T-helper 2 cell treated with Interferon-gamma antibody and Interleukin-4, amounts not matched to agents 100 ng/mL and 5 ng/mL, for 36 hours (primary cell): Measurements from ENCODE around the gene BRF1. TPM values are rescaled to one million over a fixed set of nuclear protein-coding genes. Genes with fewer than 3 reads are reported as not detected.

Source experiments
- intact Hi-C: fragments of 100-400 bp; cut with micrococcal nuclease; formaldehyde crosslinking; loops from one replicate; pipeline ENCODE4 v1.15.1; 2023
- total RNA-seq: library from RNA; stranded (reverse); gene quantifications from 2 replicates; pipeline ENCODE4 v1.2.3, GENCODE V29; 2022

BRF1 gene
- total RNA-seq, 1 donor from 2014 or later, result 40.6 TPM

- intact Hi-C loops, result no loop called here
Measured at GRCh38 chr14:105200074-105200473, 100.7 kb downstream of the BRF1 start.

DNA sequence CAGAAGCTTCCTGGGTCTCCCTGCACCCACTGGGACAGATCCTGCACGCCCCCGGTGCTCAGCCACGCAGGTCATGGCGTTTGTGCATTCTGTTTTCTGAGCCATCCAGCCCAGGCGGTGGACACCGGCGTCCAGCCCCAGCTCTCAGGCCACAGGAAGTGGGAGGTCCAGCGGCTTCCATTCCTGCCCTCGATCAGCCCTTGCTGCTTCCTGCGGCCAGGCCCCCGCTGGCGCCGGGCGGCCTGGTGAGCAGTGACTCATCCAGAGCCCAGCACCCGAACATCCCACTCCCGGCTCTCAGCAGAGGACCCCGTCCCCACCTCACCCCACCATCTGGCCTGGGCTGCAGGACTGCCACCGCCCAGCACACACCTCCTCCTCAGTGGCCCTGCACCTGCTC is 101.7 kb downstream of the BRF1 start:
- intact Hi-C loops, result no loop called here

DNA sequence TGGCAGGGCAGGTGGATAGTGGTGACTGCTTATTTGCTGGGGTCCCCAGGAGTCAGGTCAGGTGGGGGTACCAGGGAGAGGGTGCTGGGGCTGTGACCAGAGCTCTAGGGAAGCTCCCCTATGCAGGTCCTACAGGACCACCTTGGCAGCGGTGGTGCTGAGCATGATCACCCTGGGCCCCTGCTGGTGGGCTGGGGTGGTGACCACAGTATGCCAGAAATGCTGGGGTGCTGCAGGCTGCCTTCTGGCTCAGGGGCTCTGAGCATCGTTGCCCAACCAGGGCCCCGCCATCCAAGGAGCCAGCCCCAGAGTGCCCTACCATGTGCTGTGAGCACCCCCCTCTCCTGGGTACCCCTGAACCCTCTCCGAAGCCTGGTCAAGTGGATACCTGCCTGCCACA is 102.2 kb downstream of the BRF1 start:
- intact Hi-C loops, result no loop called here

DNA sequence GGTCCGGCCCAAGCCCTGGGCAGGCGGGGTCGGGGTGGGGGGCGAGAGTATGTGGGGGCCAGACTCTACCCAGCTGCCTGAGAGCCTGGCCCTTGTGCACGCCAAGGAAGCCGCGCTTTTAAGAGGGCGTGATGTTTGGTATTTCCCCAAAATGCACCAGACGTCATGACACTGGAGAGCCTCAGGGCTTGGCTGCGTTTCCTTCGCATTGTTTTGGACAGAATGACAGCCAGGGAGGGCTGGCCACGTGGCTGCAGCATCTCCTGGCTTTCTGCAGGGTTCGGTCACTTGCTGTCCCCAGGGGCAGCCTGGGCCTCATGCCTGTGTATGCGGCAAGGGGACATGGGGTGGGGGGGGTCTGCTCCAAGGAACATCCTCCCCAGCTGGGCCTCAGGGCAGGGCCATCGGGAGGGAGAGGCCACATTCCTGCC is 103.6 kb downstream of the BRF1 start:
- intact Hi-C loops, result no loop called here

DNA sequence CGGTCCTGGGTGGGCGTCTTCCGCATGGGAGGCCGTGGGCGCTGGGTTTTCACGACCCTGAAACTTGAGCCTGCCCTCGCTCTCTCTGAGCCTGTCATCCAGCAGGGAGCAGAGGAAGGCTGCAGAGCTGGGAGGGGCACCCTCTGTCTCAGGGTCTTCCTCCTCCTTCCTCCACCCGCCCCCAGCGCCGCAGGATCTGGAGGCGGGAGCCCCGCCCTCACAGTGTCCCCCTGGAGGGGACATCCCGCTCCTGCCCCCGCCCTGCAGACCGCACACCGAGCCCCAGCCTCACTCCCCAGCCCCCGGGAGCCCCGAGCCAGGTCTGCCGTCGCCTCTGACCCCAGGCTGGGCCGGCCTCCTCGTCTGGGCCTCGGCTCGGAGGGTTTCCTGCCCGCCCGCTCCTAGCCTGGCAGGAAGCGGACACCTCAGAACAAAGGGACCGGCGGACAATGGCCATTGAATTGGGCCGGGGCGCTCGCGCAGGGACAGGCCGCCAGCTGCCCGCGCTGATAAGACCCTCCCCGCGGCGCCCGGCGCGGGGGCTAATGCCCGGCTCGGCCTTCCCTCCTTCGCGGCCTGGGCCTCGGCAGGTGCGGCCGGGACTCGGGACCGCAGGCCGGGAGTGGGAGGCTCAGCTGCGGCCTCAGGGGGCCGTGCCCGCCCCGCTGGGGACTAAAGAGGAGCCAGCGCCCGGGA is 104.4 kb downstream of the BRF1 start:
- intact Hi-C loops, result no loop called here

DNA sequence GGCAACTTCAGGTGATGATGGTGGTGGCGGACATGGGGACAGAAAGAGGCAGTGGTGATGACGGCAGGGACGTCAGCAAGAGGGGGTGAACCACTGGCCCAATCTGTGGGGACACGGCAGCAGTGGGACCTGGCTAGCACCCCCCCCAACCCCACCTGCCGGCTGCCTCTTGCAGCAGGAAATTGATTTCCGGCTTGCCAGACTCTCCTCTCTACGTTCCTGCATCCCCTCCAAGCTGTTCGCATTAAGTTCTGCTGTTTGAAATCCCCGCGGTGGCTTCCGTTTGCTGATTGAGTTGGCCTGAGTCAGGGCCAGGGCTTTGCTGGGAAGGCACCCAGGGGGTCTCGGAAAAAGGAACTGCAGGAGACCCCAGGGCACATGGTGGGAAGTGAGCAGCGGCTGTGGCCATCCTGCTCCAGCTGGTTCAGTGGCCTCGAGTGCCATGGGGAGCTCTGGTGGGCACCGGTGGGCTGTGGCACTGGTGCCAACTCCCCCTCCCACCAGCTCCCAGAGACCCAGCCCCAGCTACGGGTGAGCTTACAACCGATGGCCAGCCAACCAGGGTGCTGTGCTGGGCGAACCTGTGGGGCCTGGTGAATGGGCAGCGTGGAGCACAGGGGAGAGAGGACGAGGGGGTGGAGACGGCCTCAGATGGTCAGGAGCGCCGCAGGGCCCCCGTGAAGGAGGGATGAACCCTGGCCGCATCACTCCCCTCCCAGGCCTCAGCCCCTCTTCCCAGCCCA is 105.1 kb downstream of the BRF1 start:
- intact Hi-C loops, result no loop called here

DNA sequence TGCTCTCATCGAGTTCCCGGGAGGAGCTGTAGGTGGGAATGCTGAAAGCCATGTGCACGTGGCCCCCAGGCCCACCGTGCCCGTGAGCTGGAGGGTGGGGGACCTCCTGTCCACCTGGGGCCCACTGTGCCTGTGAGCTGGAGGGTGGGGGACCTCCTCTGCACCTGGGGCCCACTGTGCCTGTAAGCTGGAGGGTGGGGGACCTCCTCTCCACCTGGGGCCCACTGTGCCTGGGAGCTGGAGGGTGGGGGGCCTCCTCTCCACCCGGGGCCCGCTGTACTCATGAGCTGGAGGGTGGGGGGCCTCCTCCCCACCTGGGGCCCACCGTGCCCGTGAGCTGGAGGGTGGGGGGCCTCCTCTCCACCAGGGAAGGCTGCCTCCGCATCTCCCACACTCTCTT is 105.8 kb downstream of the BRF1 start:
- intact Hi-C loops, result no loop called here

GRCh38 chr14:105193916-105194782 is 106.7 kb downstream of the BRF1 start:
- intact Hi-C loops, result no loop called here

DNA sequence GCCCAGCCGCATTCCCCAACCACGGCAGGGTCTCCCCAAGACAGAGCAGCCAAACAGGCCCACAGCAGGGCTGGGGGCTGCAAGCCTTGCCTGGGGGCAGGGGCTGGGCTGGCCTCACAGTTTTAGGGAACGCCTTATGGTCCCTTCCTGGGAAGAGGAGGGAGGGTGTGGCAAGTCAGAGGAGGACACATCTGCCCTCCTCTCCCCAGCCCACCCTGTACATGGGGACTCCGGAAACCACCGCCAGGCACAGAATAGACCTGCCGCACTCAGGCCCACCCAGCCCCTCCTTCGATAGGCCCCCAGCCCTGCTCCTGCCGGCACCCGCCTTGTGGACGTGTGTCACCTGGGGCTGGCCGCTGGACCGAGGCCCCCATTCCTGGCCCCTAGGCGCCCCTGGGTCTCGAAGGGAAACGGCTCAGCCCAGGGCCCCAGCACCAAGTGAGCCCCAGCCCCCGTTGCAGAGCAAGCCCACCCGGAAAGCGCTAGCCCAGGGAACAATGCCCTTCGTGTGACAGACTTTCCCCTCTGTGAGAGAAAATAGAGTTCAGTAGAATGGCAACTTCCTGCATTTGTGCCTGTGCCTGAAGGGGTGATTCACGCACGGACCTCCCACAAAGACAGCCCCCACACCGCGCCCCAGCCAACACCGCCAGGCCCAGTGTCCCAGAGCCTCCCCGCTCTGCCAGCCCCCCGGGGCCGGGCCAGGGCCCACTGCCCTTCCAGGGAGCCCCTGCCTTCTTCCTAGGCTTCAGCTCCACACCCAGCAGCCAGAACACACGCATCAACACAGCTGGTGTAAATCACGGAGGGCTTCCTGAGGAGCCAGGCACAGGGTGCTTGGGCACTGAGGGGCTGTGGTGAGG is 107.7 kb downstream of the BRF1 start:
- intact Hi-C loops, result no loop called here

GRCh38 chr14:105187935-105188524 is 112.8 kb downstream of the BRF1 start:
- intact Hi-C loops, result no loop called here

DNA sequence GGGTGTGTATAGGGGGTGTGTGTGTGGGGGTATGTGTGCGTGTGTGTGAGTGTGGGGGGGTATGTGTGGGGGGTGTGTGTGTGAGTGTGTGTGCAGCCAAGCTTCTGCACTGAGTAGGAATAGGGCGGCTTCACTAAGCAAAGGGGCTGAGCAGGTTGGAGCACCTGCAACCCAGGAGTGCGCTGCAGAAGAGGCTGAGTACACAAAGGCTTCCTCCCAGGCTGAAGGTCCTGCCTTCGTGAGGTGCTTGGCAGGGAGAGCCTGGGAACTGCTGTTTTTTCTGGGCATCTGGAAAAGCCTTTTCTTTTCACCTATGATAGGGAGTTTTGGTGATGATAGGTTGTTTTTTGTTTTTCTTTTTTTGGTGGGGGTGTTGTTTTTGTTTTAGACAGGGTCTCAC is 113.7 kb downstream of the BRF1 start:
- intact Hi-C loops, result no loop called here

- intact Hi-C loops, result no loop called here
Measured at GRCh38 chr14:105185973-105186372, 114.8 kb downstream of the BRF1 start.

DNA sequence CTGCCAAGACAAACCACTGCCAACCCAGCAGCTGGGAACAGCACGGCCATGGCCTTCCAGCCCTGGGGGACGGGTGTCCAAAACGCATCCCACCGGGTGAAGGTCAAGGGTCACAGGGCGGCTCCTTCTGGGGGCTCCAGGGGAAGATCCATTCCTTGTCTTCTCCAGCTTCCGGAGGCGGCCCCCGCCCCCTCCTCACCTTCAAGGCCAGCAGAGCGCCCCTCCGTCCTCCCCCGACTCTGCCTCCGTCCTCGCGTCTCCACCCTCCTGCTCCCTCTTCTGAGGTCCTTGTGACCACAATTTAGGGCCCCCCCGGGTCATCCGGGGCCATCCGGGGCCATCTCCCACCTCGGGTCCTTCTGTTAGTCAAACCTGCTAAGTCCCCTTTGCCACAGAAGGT is 115.8 kb downstream of the BRF1 start:
- intact Hi-C loops, result no loop called here

DNA sequence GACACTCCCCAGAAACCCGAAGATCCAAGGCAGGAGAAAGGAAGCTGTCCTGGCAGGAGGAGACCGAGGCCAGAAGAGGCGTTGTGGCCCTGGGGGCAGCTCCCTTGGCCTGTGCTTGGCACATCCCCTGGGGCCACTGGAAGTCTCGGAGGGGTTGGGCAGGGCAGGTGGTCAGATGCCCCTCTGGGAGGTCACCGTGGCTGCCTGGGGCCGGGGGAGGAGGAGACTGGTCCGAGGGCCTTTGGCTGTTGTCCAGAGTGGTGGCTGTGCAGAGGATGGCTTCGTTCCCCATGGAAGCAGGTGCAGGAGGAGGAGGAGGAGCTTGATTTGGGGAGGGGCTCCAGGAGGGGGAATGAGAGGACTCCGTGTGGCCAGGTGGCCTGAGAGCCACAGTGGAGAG is 116.3 kb downstream of the BRF1 start:
- intact Hi-C loops, result no loop called here

- intact Hi-C loops, result no loop called here
Measured at GRCh38 chr14:105182296-105183020, 118.3 kb downstream of the BRF1 start.

DNA sequence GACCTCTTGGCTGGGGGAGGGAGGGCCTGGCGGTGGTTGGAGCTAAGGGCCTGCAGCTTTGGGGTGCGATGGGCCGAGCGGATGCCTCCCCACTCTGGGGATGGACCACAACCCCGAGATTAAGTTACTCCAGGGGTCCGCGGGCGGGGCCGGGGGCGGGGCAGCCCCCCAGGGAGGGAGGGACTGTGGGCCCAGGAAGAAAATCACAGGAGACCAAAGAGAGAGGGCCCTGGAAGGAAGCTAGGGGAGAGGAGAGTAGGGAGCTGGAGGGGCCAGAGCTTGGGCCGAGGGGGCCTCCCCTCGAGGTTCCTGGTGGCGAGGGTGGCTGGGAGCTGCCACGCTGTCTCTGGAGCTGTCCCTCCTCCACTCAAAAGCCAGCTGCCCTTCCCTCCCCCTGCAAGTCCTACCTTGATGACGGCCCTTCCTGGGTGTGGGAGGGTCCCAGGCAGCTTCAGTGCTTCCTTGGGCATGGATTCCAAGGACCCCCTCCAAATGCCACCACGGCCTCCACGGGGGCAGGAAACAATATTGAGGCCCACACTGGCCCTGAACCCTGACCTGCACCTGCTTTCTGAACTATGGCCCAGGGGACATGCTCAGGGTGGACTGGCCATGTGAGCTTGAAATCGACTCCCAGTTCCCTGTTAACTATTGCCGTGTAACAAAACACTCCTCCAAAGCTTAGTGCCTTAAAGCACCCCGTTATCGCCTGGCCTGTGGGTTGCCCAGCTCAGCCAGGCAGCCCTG is 119.1 kb downstream of the BRF1 start:
- intact Hi-C loops, result loop anchor here (2.0 kb wide), 1 partner anchor 309 kb away; the partner anchor contains the start of gene TEDC1

- intact Hi-C loops, result loop anchor here (2.0 kb wide), 1 partner anchor 310 kb away; the partner anchor contains the start of gene TEDC1
Measured at GRCh38 chr14:105180592-105181548, 119.9 kb downstream of the BRF1 start, which contains the start of gene NUDT14. Gene NUDT14, minus strand, starts transcription at chr14:105181312. Its CDS starts 103 bp downstream, at chr14:105181209.

- intact Hi-C loops, result no loop called here
Measured at GRCh38 chr14:105179191-105179590, 121.6 kb downstream of the BRF1 start.
